HCT116 (cell line): ENCODE results near the gene SNUPN. TPM values are rescaled to one million over a fixed set of nuclear protein-coding genes. Genes with fewer than 3 reads are reported as not detected.

Experiments used
- ATAC-seq: fragments of 200-7000 bp; cut with Tn5 transposase; 2 replicates; pipeline ENCODE4 v1.9.1; 2020; ENCODE audit warnings: mild to moderate bottlenecking, moderate library complexity
- BruUV-seq: library from RNA; stranded (reverse); fragments of 400-500 nt; replicated peaks from 2 replicates; lab custom pipeline; 2021; lab: Mats Ljungman, UMichigan
- CTCF ChIA-PET: fragments of 300-600 bp; sonication (Branson Sonifier 250); formaldehyde crosslinking; loops from one replicate; lab custom pipeline; 2021; ENCODE audit warnings: antibody characterized with exemption; lab: Charles Lee
- POLR2A ChIA-PET: fragments of 300-600, 350-600 bp; sonication (Branson Sonifier 250); formaldehyde crosslinking; loops from one replicate; lab custom pipeline; 2021; ENCODE audit warnings: antibody characterized with exemption; lab: Charles Lee
- RAD21 ChIA-PET, 2 experiments: fragments of 300-600 bp; sonication (Branson Sonifier 250); formaldehyde crosslinking; loops; one replicate each; lab custom pipeline; 2023; ENCODE audit warnings: low total read pairs in 2 of 2; ENCODE audit not compliant: uncharacterized antibody in 2 of 2, unreplicated experiment in 2 of 2, low non-redundant PET in 1 of 2; lab: Charles Lee
- DNase-seq: peaks from one replicate; pipeline ENCODE4 v3.0.0-alpha.2; 2010; ENCODE audit warnings: low read depth, low spot score
- H2AFZ ChIP-seq: fragments of 200-600 bp; shearing (Covaris generic), sonication (generic); 2 replicates; pipeline ENCODE4 v1.6.1; 2017; ENCODE audit warnings: low read depth, mixed run types, mixed read lengths, antibody characterized with exemption, low read length; ENCODE audit not compliant: poor library complexity, severe bottlenecking
- H3K27ac ChIP-seq: 2 replicates; pipeline ENCODE4 v1.5.1; 2012; ENCODE audit warnings: low read depth, low read length
- H3K27me3 ChIP-seq: fragments of 200-600 bp; sonication (generic); 2 replicates; pipeline ENCODE4 v1.6.1; 2016; ENCODE audit warnings: mixed run types, low read length, mixed read lengths; ENCODE audit not compliant: insufficient read depth
- H3K36me3 ChIP-seq, 2 experiments: fragments of 200-500 bp in 1 of 2; fragments of 200-600 bp in 1 of 2; sonication (Bioruptor generic) in 1 of 2; sonication (generic) in 1 of 2; 2 replicates each; pipeline versions ENCODE4 v1.5.1 to v1.6.1; 2014 to 2016; ENCODE audit warnings: low read length in 2 of 2, inconsistent platforms in 1 of 2, mixed read lengths in 1 of 2, mixed run types in 1 of 2; ENCODE audit not compliant: insufficient read depth in 2 of 2, control insufficient read depth in 1 of 2
- H3K4me1 ChIP-seq, 2 experiments: fragments of 200-600 bp in 1 of 2; sonication (generic) in 1 of 2; 2 replicates each; pipeline versions ENCODE4 v1.5.1 to v1.6.1; 2012 to 2017; ENCODE audit warnings: low read length in 2 of 2, inconsistent platforms in 1 of 2, mild to moderate bottlenecking in 1 of 2, mixed read lengths in 1 of 2, mixed run types in 1 of 2, moderate library complexity in 1 of 2; ENCODE audit not compliant: insufficient read depth in 2 of 2, control insufficient read depth in 1 of 2
- H3K4me2 ChIP-seq: fragments of 200-600 bp; sonication (generic); 2 replicates; pipeline ENCODE4 v1.6.1; 2017; ENCODE audit warnings: mixed run types, low read length, mixed read lengths
- H3K4me3 ChIP-seq, 2 experiments: fragments of 200-600 bp in 1 of 2; sonication (generic) in 1 of 2; replicated peaks in 1 of 2; 2 replicates each; pipeline ENCODE4 v1.5.1; 2011 to 2016; ENCODE audit warnings: low read length in 2 of 2, control low read depth in 1 of 2, low read depth in 1 of 2, mild to moderate bottlenecking in 1 of 2, mixed read lengths in 1 of 2, mixed run types in 1 of 2
- H3K79me2 ChIP-seq: fragments of 200-600 bp; sonication (generic); 2 replicates; pipeline ENCODE4 v1.6.1; 2017; ENCODE audit warnings: mild to moderate bottlenecking, mixed run types, low read length, moderate library complexity, mixed read lengths; ENCODE audit not compliant: insufficient read depth
- H3K9ac ChIP-seq: fragments of 200-600 bp; sonication (generic); 2 replicates; pipeline ENCODE4 v1.6.1; 2016; ENCODE audit warnings: low read length, mixed read lengths
- H3K9me2 ChIP-seq: fragments of 200-600 bp; sonication (generic), shearing (Covaris generic); 2 replicates; pipeline ENCODE4 v1.6.1; 2017; ENCODE audit warnings: mixed run types, mild to moderate bottlenecking, moderate library complexity; ENCODE audit not compliant: insufficient read depth
- H3K9me3 ChIP-seq, 2 experiments: fragments of 200-500 bp in 1 of 2; fragments of 200-600 bp in 1 of 2; sonication (Bioruptor generic) in 1 of 2; sonication (generic) in 1 of 2; 2 replicates each; pipeline ENCODE4 v1.6.1; 2014 to 2017; ENCODE audit warnings: low read length in 2 of 2, mixed read lengths in 2 of 2, inconsistent platforms in 1 of 2, low read depth in 1 of 2, mild to moderate bottlenecking in 1 of 2, mixed run types in 1 of 2, moderate library complexity in 1 of 2; ENCODE audit not compliant: control insufficient read depth in 1 of 2, insufficient read depth in 1 of 2
- H4K20me1 ChIP-seq: fragments of 200-600 bp; sonication (generic), shearing (Covaris generic); 2 replicates; pipeline ENCODE4 v1.6.1; 2017; ENCODE audit warnings: mixed run types, mild to moderate bottlenecking, moderate library complexity; ENCODE audit not compliant: insufficient read depth
- CBX3 ChIP-seq: IDR thresholded peaks from 2 replicates; pipeline ENCODE4 v1.6.1; 2012; ENCODE audit warnings: low read depth
- CTCF ChIP-seq, 3 experiments: fragments of 200-600 bp in 1 of 3; sonication (generic) in 1 of 3; IDR thresholded peaks in 2 of 3; conservative IDR thresholded peaks in 1 of 3; 2 replicates each; pipeline ENCODE4 v1.5.1; 2012 to 2017; ENCODE audit warnings: low read depth in 2 of 3, low read length in 2 of 3, antibody characterized with exemption in 1 of 3, borderline replicate concordance in 1 of 3, control low read depth in 1 of 3, mild to moderate bottlenecking in 1 of 3, mixed read lengths in 1 of 3, mixed run types in 1 of 3, moderate library complexity in 1 of 3; ENCODE audit not compliant: insufficient read depth in 1 of 3
- ZBTB33 ChIP-seq: IDR thresholded peaks from 2 replicates; pipeline ENCODE4 v1.6.1; 2011; ENCODE audit warnings: mild to moderate bottlenecking, low read length, moderate library complexity; ENCODE audit not compliant: insufficient replicate concordance; ENCODE audit errors: extremely low read depth
- intact Hi-C: fragments of 100-400 bp; cut with micrococcal nuclease; formaldehyde crosslinking; loops from 2 replicates; pipeline ENCODE4 v1.10.0; 2022
- total RNA-seq: library from RNA; stranded (reverse); gene quantifications from one replicate; pipeline ENCODE4 v1.2.1, GENCODE V29; 2021; ENCODE audit not compliant: unreplicated experiment

SNUPN gene
- total RNA-seq, 1 experiment from 2014 or later = 29.8 TPM

GRCh38 chr15:75620841-75621391, 4.6 kb downstream of the SNUPN start (continued):
- TF ChIP-seq ZBTB33 (no peak), CBX3 (no peak)

- H4K20me1 ChIP-seq = no peaks in the 10 kb centered on the region
- intact Hi-C loops = no loop called here
- BruUV-seq = no TSS peak
- RAD21 ChIA-PET = no interaction called here
- H3K9ac ChIP-seq = no peak overlapping the region
- no peak overlapping the region for H2AFZ ChIP-seq
- DNase-seq (no peak), ATAC-seq (no peak)
- CTCF ChIA-PET = no interaction called here
- H3K4me2 ChIP-seq = no peak overlapping the region
- H3K27me3 ChIP-seq = no peaks in the 10 kb centered on the region
- H3K79me2 ChIP-seq = no peaks in the 10 kb centered on the region; the same call in 1 of the 2 replicates
- peaks cover 0 to 20% of the 10 kb centered on the region in 2 experiments; a peak in 3 of 4 replicates for H3K4me1 ChIP-seq
- no peak overlapping the region for H3K27ac ChIP-seq
- no peaks in the 10 kb centered on the region for H3K9me2 ChIP-seq
- no peaks in the 10 kb centered on the region for H3K9me3 ChIP-seq
- POLR2A ChIA-PET = no interaction called here
- TF ChIP-seq CTCF (IDR thresholded peaks at IDR 0.05 in 2 of 3, conservative IDR thresholded peaks at IDR 0.05 in 1 of 3; ENCODE audit: borderline replicate concordance in 1 of 3, insufficient read depth in 1 of 3, low read depth in 2 of 3, low read length in 2 of 3) = no peak
- TF ChIP-seq, all 23 proteins: peak for 0
- H3K4me3 ChIP-seq = no peak overlapping the region
- peaks cover 13 to 24% of the 10 kb centered on the region in 2 experiments; a peak in 3 of 4 replicates for H3K36me3 ChIP-seq
These were observed 5.3 kb downstream of the SNUPN start for GRCh38 chr15:75620058-75620820.
